ENCODE results near the gene WAPL. TPM values are rescaled to one million over a fixed set of nuclear protein-coding genes. Genes with fewer than 3 reads are reported as not detected.

Gene WAPL
- total and polyA plus RNA-seq, 8 donors: 11.7 to 100 (median 21.1) TPM

GRCh38 chr10:86419101-86419500 is 102.5 kb downstream of the WAPL start:
- Histone ChIP-seq H3K36me3 (no peaks in the 10 kb centered on the region), H3K4me1 (peaks cover 0 to 16% (median 3%) of the 10 kb centered on the region in 4 donors), H3K4me3 (no peak overlapping the region), H3K27ac (no peak overlapping the region), H3K9me3 (no peaks in the 10 kb centered on the region), H3K27me3 (no peaks in the 10 kb centered on the region)
- WGBS, 5 donors: 63 to 88% (median 82%) methylated on average over 2 of the region's 2 CpGs
- intact Hi-C loops (cut with DNase I; ENCODE audit: low total_unique reads): no loop called here
- DNase-seq: no peak
- TF ChIP-seq EP300 (IDR thresholded peaks at IDR 0.05): no peak
- no peak for TF ChIP-seq CTCF (IDR thresholded peaks at IDR 0.05)
- TF ChIP-seq POLR2AphosphoS5 (IDR thresholded peaks at IDR 0.05): no peak
- TF ChIP-seq POLR2A (IDR thresholded peaks at IDR 0.05): no peak

- peak overlapping the region in 4 of 5 donors; percentile 18 to 61 (median 40) for H3K27ac ChIP-seq
Measured at GRCh38 chr10:86415583-86415982, 106.0 kb downstream of the WAPL start.

GRCh38 chr10:86415116-86415515 is 106.5 kb downstream of the WAPL start:
- TF ChIP-seq POLR2AphosphoS5 (IDR thresholded peaks at IDR 0.05) (peak in 1 of 3 donors; percentile 14), EP300 (IDR thresholded peaks at IDR 0.05) (no peak)
- H3K36me3 ChIP-seq: no peaks in the 10 kb centered on the region
- peaks cover 7 to 50% (median 30%) of the 10 kb centered on the region in 4 donors for H3K4me1 ChIP-seq
- 28 to 57% (median 48%) methylated on average over 3 of the region's 3 CpGs for WGBS, 5 donors
- H3K4me3 ChIP-seq: no peak overlapping the region
- H3K27ac ChIP-seq: peak overlapping the region in 4 of 5 donors; percentile 18 to 61 (median 40)
- peak in 1 of 2 donors; percentile 30 for DNase-seq
- H3K9me3 ChIP-seq: no peaks in the 10 kb centered on the region
- intact Hi-C loops (cut with DNase I; ENCODE audit: low total_unique reads): no loop called here
- H3K27me3 ChIP-seq: no peaks in the 10 kb centered on the region

More at GRCh38 chr10:86415583-86415982, 106.0 kb downstream of the WAPL start:
- TF ChIP-seq EP300 (IDR thresholded peaks at IDR 0.05) (no peak), POLR2A (IDR thresholded peaks at IDR 0.05) (no peak), CTCF (IDR thresholded peaks at IDR 0.05) (no peak), POLR2AphosphoS5 (IDR thresholded peaks at IDR 0.05) (no peak)
- H3K36me3 ChIP-seq: no peaks in the 10 kb centered on the region
- DNase-seq: no peak
- H3K9me3 ChIP-seq: no peaks in the 10 kb centered on the region
- H3K4me3 ChIP-seq: no peak overlapping the region
- intact Hi-C loops (cut with DNase I; ENCODE audit: low total_unique reads): no loop called here
- peaks cover 7 to 48% (median 28%) of the 10 kb centered on the region in 4 donors for H3K4me1 ChIP-seq
- H3K27me3 ChIP-seq: no peaks in the 10 kb centered on the region
- WGBS, 5 donors: 24 to 38% (median 26%) methylated on average over 5 of the region's 5 CpGs

GRCh38 chr10:86413046-86413728 is 108.4 kb downstream of the WAPL start:
- Histone ChIP-seq H3K4me1 (peaks cover 7 to 50% (median 32%) of the 10 kb centered on the region in 4 donors), H3K27me3 (no peaks in the 10 kb centered on the region), H3K36me3 (no peaks in the 10 kb centered on the region), H3K4me3 (no peak overlapping the region), H3K9me3 (no peaks in the 10 kb centered on the region), H3K27ac (peak overlapping the region in 2 of 5 donors; percentile 46 to 64)
- intact Hi-C loops (cut with DNase I; ENCODE audit: low total_unique reads): no loop called here
- DNase-seq: peak in 1 of 2 donors; percentile 81
- 29 to 44% (median 40%) methylated on average over 6 of the region's 6 CpGs for WGBS, 5 donors
- TF ChIP-seq POLR2AphosphoS5 (IDR thresholded peaks at IDR 0.05) (no peak), CTCF (IDR thresholded peaks at IDR 0.05) (no peak), POLR2A (IDR thresholded peaks at IDR 0.05) (no peak), EP300 (IDR thresholded peaks at IDR 0.05) (no peak)
